Naive thymus-derived CD8-positive, alpha-beta T cell (primary cell): ENCODE measurements around the gene GOLIM4. TPM values are rescaled to one million over a fixed set of nuclear protein-coding genes. Genes with fewer than 3 reads are reported as not detected.
A peak's percentile ranks its signal among the peaks of the same experiment; 100 is the strongest.

Experiments
- ATAC-seq, 2 donors: fragments of 150-1000 bp; cut with Tn5 transposase in 1 of 2; sonication (Bioruptor Pico), chemical (Tn5 transposase) in 1 of 2; 1 replicate in 1 of 2; 2 replicates in 1 of 2; pipeline ENCODE4 v1.10.0; 2021; ENCODE audit warnings: mild to moderate bottlenecking in 2 of 2, moderate library complexity in 2 of 2
- POLR2A ChIA-PET: fragments of 350-600 bp; sonication (Branson Sonifier 250); formaldehyde crosslinking; loops from one replicate; lab custom pipeline; 2021; ENCODE audit warnings: antibody characterized with exemption; lab: Charles Lee
- DNase-seq, 10 donors: peaks; one replicate each; pipeline versions ENCODE4 v3.0.0 to v3.0.0-alpha.2; 2020 to 2022
- H3K27ac Mint-ChIP-seq, 10 donors: one replicate each; pipeline ENCODE4 v1.8.0; 2020 to 2022; ENCODE audit warnings: mild to moderate bottlenecking in 10 of 10, mixed read lengths in 10 of 10, moderate library complexity in 4 of 10, inconsistent platforms in 1 of 10
- H3K27me3 Mint-ChIP-seq, 5 donors: one replicate each; pipeline ENCODE4 v1.8.0; 2021 to 2022; ENCODE audit warnings: mixed read lengths in 5 of 5
- H3K36me3 Mint-ChIP-seq, 3 donors: one replicate each; pipeline ENCODE4 v1.8.0; 2020 to 2022; ENCODE audit warnings: mixed read lengths in 3 of 3, mild to moderate bottlenecking in 2 of 3, inconsistent platforms in 1 of 3
- H3K4me1 Mint-ChIP-seq, 4 donors: one replicate each; pipeline ENCODE4 v1.8.0; 2021 to 2022; ENCODE audit warnings: mixed read lengths in 4 of 4
- H3K4me3 Mint-ChIP-seq, 10 donors: one replicate each; pipeline ENCODE4 v1.8.0; 2020 to 2022; ENCODE audit warnings: mild to moderate bottlenecking in 10 of 10, mixed read lengths in 10 of 10, moderate library complexity in 6 of 10, inconsistent platforms in 1 of 10
- H3K9me3 Mint-ChIP-seq, 9 donors: one replicate each; pipeline ENCODE4 v1.8.0; 2020 to 2022; ENCODE audit warnings: mixed read lengths in 9 of 9, mild to moderate bottlenecking in 3 of 9, inconsistent platforms in 1 of 9, moderate library complexity in 1 of 9
- polyA plus RNA-seq, 3 donors: library from polyadenylated mRNA; unstranded; fragments of 300-500 nt; fragmentation: Illumina TruSeq; gene quantifications; one replicate each; pipeline ENCODE4 v1.2.3, GENCODE V29; 2021
- total RNA-seq, 8 experiments: library from RNA in 2 of 8; stranded (reverse) in 2 of 8; gene quantifications; one replicate each; pipeline ENCODE4 v1.2.3 and lab custom pipeline; 2021 to 2026

Gene GOLIM4
- total and polyA plus RNA-seq, 5 experiments from 2014 or later, result 0.17 to 0.66 (median 0.25) TPM; not detected in 1

- Mint-ChIP-seq H3K36me3 (no peaks in the 10 kb centered on the region), H3K27me3 (peaks cover 17 to 53% (median 38%) of the 10 kb centered on the region in 5 donors), H3K9me3 (no peaks in the 10 kb centered on the region), H3K4me1 (peaks cover 3 to 23% (median 9%) of the 10 kb centered on the region in 4 donors), H3K27ac (no peak overlapping the region), H3K4me3 (peak overlapping the region in 1 of 10 donors; percentile 1)
- POLR2A ChIA-PET, result no interaction called here
- ATAC-seq (no peak), DNase-seq (no peak)
Measured at GRCh38 chr3:168093790-168094189, 1.9 kb downstream of the GOLIM4 start.

GRCh38 chr3:168093229-168093628 is 2.5 kb downstream of the GOLIM4 start:
- DNase-seq (no peak), ATAC-seq (no peak)
- H3K36me3 Mint-ChIP-seq, result no peaks in the 10 kb centered on the region
- H3K27me3 Mint-ChIP-seq, result peaks cover 17 to 51% (median 38%) of the 10 kb centered on the region in 5 donors
- H3K9me3 Mint-ChIP-seq, result no peaks in the 10 kb centered on the region
- H3K4me1 Mint-ChIP-seq, result peaks cover 3 to 29% (median 11%) of the 10 kb centered on the region in 4 donors
- POLR2A ChIA-PET, result no interaction called here
- H3K4me3 Mint-ChIP-seq, result peak overlapping the region in 1 of 10 donors; percentile 1
- H3K27ac Mint-ChIP-seq, result no peak overlapping the region

- Mint-ChIP-seq H3K27me3 (peaks cover 17 to 51% (median 38%) of the 10 kb centered on the region in 5 donors), H3K36me3 (no peaks in the 10 kb centered on the region), H3K9me3 (no peaks in the 10 kb centered on the region), H3K27ac (no peak overlapping the region), H3K4me3 (no peak overlapping the region), H3K4me1 (peaks cover 3 to 30% (median 11%) of the 10 kb centered on the region in 4 donors)
- ATAC-seq (no peak), DNase-seq (no peak)
- POLR2A ChIA-PET, result no interaction called here
Measured at GRCh38 chr3:168091941-168092340, 3.8 kb downstream of the GOLIM4 start.

GRCh38 chr3:168091302-168091858 is 4.3 kb downstream of the GOLIM4 start:
- peaks cover 17 to 51% (median 35%) of the 10 kb centered on the region in 5 donors for H3K27me3 Mint-ChIP-seq
- POLR2A ChIA-PET, result no interaction called here
- peaks cover 3 to 28% (median 9%) of the 10 kb centered on the region in 4 donors for H3K4me1 Mint-ChIP-seq
- no peak overlapping the region for H3K4me3 Mint-ChIP-seq
- H3K36me3 Mint-ChIP-seq, result no peaks in the 10 kb centered on the region
- no peak for DNase-seq
- H3K27ac Mint-ChIP-seq, result no peak overlapping the region
- ATAC-seq, result no peak
- no peaks in the 10 kb centered on the region for H3K9me3 Mint-ChIP-seq

GRCh38 chr3:168090306-168091085 is 5.2 kb downstream of the GOLIM4 start:
- peaks cover 0 to 25% (median 5%) of the 10 kb centered on the region in 4 donors for H3K4me1 Mint-ChIP-seq
- H3K27me3 Mint-ChIP-seq, result peaks cover 13 to 51% (median 31%) of the 10 kb centered on the region in 5 donors
- ATAC-seq (no peak), DNase-seq (no peak)
- no peak overlapping the region for H3K4me3 Mint-ChIP-seq
- H3K36me3 Mint-ChIP-seq, result no peaks in the 10 kb centered on the region
- H3K27ac Mint-ChIP-seq, result no peak overlapping the region
- H3K9me3 Mint-ChIP-seq, result no peaks in the 10 kb centered on the region
- POLR2A ChIA-PET, result no interaction called here

GRCh38 chr3:168089179-168089771 is 6.4 kb downstream of the GOLIM4 start:
- Mint-ChIP-seq H3K9me3 (no peaks in the 10 kb centered on the region), H3K4me3 (no peak overlapping the region), H3K27ac (no peak overlapping the region), H3K27me3 (peaks cover 13 to 51% (median 23%) of the 10 kb centered on the region in 5 donors), H3K36me3 (no peaks in the 10 kb centered on the region), H3K4me1 (peaks cover 0 to 26% (median 2%) of the 10 kb centered on the region in 4 donors)
- POLR2A ChIA-PET, result no interaction called here
- DNase-seq (no peak), ATAC-seq (no peak)

- POLR2A ChIA-PET, result no interaction called here
- DNase-seq (no peak), ATAC-seq (no peak)
- no peaks in the 10 kb centered on the region for H3K36me3 Mint-ChIP-seq
- no peak overlapping the region for H3K4me3 Mint-ChIP-seq
- H3K4me1 Mint-ChIP-seq, result peaks cover 0 to 20% (median 2%) of the 10 kb centered on the region in 4 donors
- peaks cover 6 to 43% (median 17%) of the 10 kb centered on the region in 5 donors for H3K27me3 Mint-ChIP-seq
- H3K9me3 Mint-ChIP-seq, result no peaks in the 10 kb centered on the region
- H3K27ac Mint-ChIP-seq, result no peak overlapping the region
Measured at GRCh38 chr3:168088106-168088720, 7.5 kb downstream of the GOLIM4 start.

GRCh38 chr3:168087539-168087938 is 8.2 kb downstream of the GOLIM4 start:
- no peaks in the 10 kb centered on the region for H3K36me3 Mint-ChIP-seq
- ATAC-seq, result no peak
- H3K4me3 Mint-ChIP-seq, result no peak overlapping the region
- H3K27ac Mint-ChIP-seq, result no peak overlapping the region
- POLR2A ChIA-PET, result interaction anchor here (0.5 kb wide), 1 partner anchor 155 kb away, joined by 3 read pairs; no protein-coding TSS in a partner anchor
- no peaks in the 10 kb centered on the region for H3K9me3 Mint-ChIP-seq
- peaks cover 5 to 36% (median 15%) of the 10 kb centered on the region in 5 donors for H3K27me3 Mint-ChIP-seq
- DNase-seq, result no peak
- peaks cover 0 to 19% (median 2%) of the 10 kb centered on the region in 4 donors for H3K4me1 Mint-ChIP-seq

- DNase-seq, result no peak
- Mint-ChIP-seq H3K4me3 (no peak overlapping the region), H3K4me1 (peaks cover 0 to 19% (median 2%) of the 10 kb centered on the region in 4 donors), H3K27me3 (peaks cover 0 to 28% (median 9%) of the 10 kb centered on the region in 5 donors), H3K27ac (no peak overlapping the region), H3K36me3 (no peaks in the 10 kb centered on the region), H3K9me3 (no peaks in the 10 kb centered on the region)
- POLR2A ChIA-PET, result no interaction called here
- no peak for ATAC-seq
Measured at GRCh38 chr3:168086541-168087260, 9.0 kb downstream of the GOLIM4 start.

- H3K4me1 Mint-ChIP-seq, result peaks cover 0 to 19% (median 2%) of the 10 kb centered on the region in 4 donors
- H3K36me3 Mint-ChIP-seq, result no peaks in the 10 kb centered on the region
- H3K9me3 Mint-ChIP-seq, result no peaks in the 10 kb centered on the region
- ATAC-seq (no peak), DNase-seq (no peak)
- no peak overlapping the region for H3K4me3 Mint-ChIP-seq
- POLR2A ChIA-PET, result no interaction called here
- H3K27ac Mint-ChIP-seq, result no peak overlapping the region
- peaks cover 0 to 22% (median 7%) of the 10 kb centered on the region in 5 donors for H3K27me3 Mint-ChIP-seq
Measured at GRCh38 chr3:168085491-168086119, 10.1 kb downstream of the GOLIM4 start.

GRCh38 chr3:168083906-168084305 is 11.8 kb downstream of the GOLIM4 start:
- ATAC-seq, result no peak
- Mint-ChIP-seq H3K27me3 (peaks cover 0 to 13% (median under 1%) of the 10 kb centered on the region in 5 donors), H3K4me1 (peaks cover 0 to 15% (median 2%) of the 10 kb centered on the region in 4 donors), H3K4me3 (no peak overlapping the region), H3K27ac (no peak overlapping the region), H3K9me3 (no peaks in the 10 kb centered on the region), H3K36me3 (no peaks in the 10 kb centered on the region)
- DNase-seq, result no peak
- POLR2A ChIA-PET, result no interaction called here

- peaks cover 0 to 9% (median 0%) of the 10 kb centered on the region in 5 donors for H3K27me3 Mint-ChIP-seq
- POLR2A ChIA-PET, result no interaction called here
- H3K36me3 Mint-ChIP-seq, result no peaks in the 10 kb centered on the region
- H3K9me3 Mint-ChIP-seq, result no peaks in the 10 kb centered on the region
- no peak for ATAC-seq
- no peak overlapping the region for H3K4me3 Mint-ChIP-seq
- no peak overlapping the region for H3K27ac Mint-ChIP-seq
- H3K4me1 Mint-ChIP-seq, result peaks cover 0 to 8% (median 0%) of the 10 kb centered on the region in 4 donors
- DNase-seq, result no peak
Measured at GRCh38 chr3:168081856-168082255, 13.9 kb downstream of the GOLIM4 start.
